GM21786 (cell line): Measurements from ENCODE around the gene ARHGEF4.
A peak's percentile ranks its signal among the peaks of the same experiment; 100 is the strongest.
"Not testable (repeated sequence)": the region's sequence is repeated elsewhere in the genome, so short reads cannot be mapped to it uniquely, and the experiment has no call there.

Experiments
- ATAC-seq: cut with Tn5 transposase; IDR thresholded peaks from one replicate; pipeline ENCODE4 v1.9.1; 2021; ENCODE audit not compliant: unreplicated experiment

ARHGEF4 gene

DNA sequence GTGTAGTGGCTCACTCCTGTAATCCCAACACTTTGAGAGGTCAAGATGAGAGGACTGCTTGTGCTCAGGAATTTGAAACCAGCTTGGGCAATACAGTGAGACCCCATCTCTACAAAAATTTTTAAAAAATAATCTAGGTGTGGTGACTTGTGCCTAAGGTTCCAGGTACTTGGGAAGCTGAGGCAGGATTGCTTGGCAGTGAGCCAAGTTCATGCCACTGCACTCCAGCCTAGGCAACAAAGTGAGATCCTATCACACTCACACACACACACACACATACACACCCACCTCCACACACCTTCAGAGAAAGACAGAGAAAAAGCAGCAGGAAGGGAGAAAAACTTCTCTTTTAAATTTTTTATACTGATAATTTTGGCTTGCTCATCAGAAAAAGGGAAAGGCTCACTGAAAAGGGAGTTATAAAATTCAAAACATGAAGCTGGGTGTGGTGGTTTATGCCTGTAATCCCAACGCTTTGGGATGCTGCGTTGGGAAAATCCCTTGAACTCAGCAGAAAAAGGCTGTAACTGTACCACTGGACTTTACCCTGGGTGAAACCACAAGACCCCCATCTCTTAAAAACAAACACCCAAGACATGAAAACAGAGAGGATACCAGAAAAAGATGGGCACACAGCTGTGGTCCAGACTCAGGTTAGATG, 230.9 kb downstream of the ARHGEF4 start:
- ATAC-seq, result no peak

DNA sequence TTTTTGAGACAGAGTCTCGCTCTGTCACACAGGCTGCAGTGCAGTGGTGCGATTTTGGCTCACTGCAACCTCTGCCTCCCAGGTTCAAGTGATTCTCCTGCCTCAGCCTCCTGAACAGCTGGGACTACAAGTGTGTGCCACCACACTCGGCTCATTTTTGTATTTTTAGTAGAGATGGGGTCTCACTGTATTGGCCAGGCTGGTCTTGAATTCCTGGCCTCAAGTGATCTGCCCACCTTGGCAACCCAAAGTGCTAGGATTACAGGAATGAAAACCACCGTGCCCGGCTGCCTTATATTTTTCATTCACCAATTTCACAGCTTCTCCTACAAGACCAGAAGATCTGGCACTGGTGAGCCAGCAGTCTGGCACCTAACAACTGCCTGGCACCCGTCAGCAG, 231.5 kb downstream of the ARHGEF4 start:
- not testable (repeated sequence) for ATAC-seq

GRCh38 chr2:131075578-131075977, 238.9 kb downstream of the ARHGEF4 start:
- not testable (repeated sequence) for ATAC-seq

GRCh38 chr2:131076707-131077106, 240.0 kb downstream of the ARHGEF4 start:
- ATAC-seq, result no peak

GRCh38 chr2:131077182-131077846, 240.6 kb downstream of the ARHGEF4 start:
- ATAC-seq, result no peak

GRCh38 chr2:131077966-131078365, 241.3 kb downstream of the ARHGEF4 start:
- ATAC-seq, result no peak

DNA sequence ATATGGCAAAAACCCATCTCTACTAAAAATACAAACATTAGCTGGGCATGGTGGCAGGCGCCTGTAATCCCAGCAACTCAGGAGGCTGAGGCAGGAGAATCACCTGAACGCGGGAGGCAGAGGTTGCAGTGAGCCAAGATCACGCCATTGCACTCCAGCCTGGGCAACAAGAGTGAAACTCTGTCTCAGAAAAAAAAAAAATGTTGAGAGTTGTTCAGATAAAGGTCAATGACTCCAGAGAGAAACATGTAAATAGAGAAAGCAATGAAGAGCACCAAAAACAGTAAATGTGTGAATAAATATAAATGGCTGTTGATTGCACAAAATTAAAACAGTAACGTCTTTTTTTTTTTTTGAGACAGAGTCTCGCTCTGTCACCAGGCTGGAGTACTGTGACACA, 243.2 kb downstream of the ARHGEF4 start:
- not testable (repeated sequence) for ATAC-seq

DNA sequence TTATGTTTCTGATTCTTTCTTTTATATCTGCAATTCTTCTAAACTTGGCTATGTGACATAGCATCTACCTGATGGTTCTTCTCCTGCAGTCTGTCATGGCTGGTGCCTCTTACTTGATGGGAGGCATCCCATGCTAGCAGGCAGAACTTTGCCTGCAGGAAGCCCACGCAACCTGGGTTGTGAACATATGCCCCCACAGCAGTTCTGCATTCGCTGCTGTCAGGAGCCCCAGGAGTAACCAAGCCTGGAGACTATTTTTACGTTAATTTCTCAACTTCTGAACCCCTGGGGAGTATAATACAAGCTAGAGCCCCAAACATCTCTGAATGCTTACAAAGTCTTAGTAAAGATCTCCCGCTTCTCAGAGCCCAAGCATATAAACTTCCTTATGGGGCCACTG, 244.5 kb downstream of the ARHGEF4 start:
- ATAC-seq, result no peak

- ATAC-seq, result no peak
These were observed 248.9 kb downstream of the ARHGEF4 start for GRCh38 chr2:131085646-131086045.

DNA sequence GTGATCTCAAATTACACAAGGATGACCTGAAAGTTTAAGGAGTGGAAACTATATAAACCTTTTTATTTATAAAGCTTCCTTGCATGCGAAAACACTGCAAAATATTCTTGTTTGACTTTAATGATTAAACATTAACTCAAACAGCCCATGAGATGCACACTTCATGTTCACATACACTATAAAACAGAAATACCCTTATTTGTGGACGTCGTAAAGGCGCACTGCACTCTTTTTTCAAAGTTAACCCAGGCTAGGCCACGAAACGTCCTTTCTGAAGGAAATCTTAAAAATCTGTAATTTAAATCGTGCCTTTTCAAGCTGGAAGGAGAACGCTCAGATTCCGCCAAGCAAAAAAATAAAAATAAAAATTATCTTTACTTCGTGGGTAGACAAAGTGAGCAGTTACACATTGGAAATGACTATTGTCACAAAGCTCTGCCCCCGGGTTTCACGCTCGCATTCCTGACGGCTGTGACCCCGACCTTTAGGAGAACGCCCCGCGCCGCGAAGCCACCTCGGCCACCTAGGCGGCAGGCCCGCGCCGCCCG, 255.8 kb downstream of the ARHGEF4 start:
- no peak for ATAC-seq

GRCh38 chr2:131093006-131093695, 256.4 kb downstream of the ARHGEF4 start, which contains the start of gene FAM168B:
TSS of gene FAM168B (minus strand) at chr2:131093460. CDS start at chr2:131082646, 10,814 bp downstream.
- peak; percentile 82 for ATAC-seq

DNA sequence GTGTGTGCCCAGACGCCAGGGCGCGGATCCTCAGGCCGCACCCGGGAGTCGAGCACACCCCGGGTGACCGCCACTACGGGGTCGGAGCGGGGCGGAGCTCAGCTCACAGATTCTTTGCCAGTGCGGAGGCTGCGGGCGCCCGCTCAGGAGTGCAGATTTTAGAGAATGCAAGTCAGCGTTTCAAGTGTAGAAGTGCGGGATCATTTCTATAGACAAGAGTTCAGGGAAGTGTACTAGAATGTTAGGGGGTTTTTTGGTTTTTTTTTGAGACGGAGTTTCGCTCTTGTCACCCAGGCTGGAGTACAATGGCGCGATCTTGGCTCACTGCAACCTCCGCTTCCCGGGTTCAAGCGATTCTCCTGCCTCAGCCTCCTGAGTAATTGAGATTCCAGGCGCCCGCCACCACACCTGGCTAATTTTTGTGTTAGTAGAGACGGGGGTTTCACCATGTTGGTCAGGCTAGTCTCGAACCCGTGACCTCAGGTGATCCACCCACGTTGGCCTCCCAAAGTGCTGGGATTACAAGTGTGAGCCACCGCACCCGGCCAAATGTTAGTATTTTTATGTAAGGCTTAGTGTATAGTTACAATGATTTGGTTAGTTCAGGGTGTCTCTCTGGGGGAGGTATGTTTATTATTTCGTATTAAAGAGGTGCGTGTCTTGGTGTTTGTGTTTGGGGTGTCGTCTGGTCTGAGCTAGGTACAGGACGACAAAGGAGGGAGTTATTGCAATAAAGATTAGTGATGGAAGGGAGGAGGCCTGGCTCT, 257.2 kb downstream of the ARHGEF4 start:
- ATAC-seq, result peak; percentile 62

DNA sequence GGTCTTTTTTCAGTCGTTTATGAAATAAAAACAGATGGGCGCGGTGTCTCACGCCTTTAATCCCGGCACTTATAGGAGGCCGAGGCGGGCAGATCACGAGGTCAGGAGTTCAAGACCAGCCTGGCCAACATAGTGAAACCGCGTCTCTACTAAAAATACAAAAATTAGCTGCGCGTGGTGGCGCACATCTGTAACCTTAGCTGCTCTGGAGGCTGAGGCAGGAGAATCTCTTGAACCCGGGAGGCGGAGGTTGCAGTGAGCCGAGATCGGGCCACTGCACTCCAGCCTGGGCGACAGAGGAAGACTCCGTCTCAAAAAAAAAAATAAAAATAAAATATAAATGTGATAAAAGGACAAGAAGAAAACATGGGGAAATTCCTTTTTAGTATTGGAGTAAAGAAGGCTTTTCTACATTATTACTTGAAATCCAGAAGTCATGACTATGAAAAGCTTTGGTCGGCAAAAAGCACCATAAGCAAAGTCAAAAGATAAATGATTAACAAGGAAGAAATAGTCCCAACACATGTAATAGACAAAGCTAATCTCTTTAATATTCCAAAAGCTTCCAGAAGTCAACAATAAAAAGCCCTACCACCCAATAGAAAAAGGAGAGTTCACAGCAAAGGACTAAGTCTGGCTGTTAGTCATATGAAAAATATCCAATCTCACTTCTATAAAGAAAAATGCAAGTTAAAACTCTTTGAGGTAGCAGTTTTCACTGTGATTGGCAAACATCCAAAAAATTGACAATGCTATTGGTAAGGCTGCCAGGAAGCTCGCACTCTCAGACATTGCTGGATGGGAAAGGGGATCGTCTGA, 258.0 kb downstream of the ARHGEF4 start:
- no peak for ATAC-seq
